SK-N-SH (cell line): Measurements from ENCODE around the gene MINDY4.

Experiments used
- CHD2 ChIP-seq: fragments of 150-350 bp; IDR thresholded peaks from 2 replicates; pipeline ENCODE4 v1.6.1; 2018; ENCODE audit warnings: low read length; ENCODE audit not compliant: partially characterized antibody
- CTCF ChIP-seq: fragments of 200-600 bp; sonication (generic); IDR thresholded peaks from 2 replicates; pipeline ENCODE4 v1.6.1; 2017; ENCODE audit warnings: antibody characterized with exemption, mild to moderate bottlenecking, moderate library complexity
- EP300 ChIP-seq, 2 experiments: IDR thresholded peaks; 2 replicates each; pipeline versions ENCODE4 v1.4.0 to v1.6.1; 2012; ENCODE audit warnings: borderline replicate concordance in 1 of 2, low read depth in 1 of 2, low read length in 1 of 2
- FOXJ3 ChIP-seq: sonication (generic); formaldehyde crosslinking; IDR thresholded peaks from 2 replicates; pipeline ENCODE4 v1.5.1; 2020; ENCODE audit warnings: mild to moderate bottlenecking, missing genetic modification reagents
- MXI1 ChIP-seq: IDR thresholded peaks from 2 replicates; pipeline ENCODE4 v1.6.1; 2012; ENCODE audit warnings: mild to moderate bottlenecking, low read depth, low read length, improper control_type of control experiment
- NRF1 ChIP-seq: IDR thresholded peaks from 2 replicates; pipeline ENCODE4 v1.6.1; 2012; ENCODE audit warnings: low read depth, mild to moderate bottlenecking, low read length
- PBX3 ChIP-seq: IDR thresholded peaks from 2 replicates; pipeline ENCODE4; 2012
- POLR2AphosphoS5 ChIP-seq: IDR thresholded peaks from 2 replicates; pipeline ENCODE4 v1.6.1; 2012; ENCODE audit warnings: low read depth, low read length
- TAF1 ChIP-seq: IDR thresholded peaks from 2 replicates; pipeline ENCODE4 v1.6.1; 2012; ENCODE audit warnings: low read depth, mild to moderate bottlenecking, low read length, moderate library complexity, borderline replicate concordance
- TCF12 ChIP-seq: IDR thresholded peaks from 2 replicates; pipeline ENCODE4 v1.4.0; 2012
- YY1 ChIP-seq: IDR thresholded peaks from 2 replicates; pipeline ENCODE4 v1.4.0; 2012; ENCODE audit warnings: low read depth, mild to moderate bottlenecking

- no peak for TF ChIP-seq CTCF
- no peak for TF ChIP-seq POLR2AphosphoS5
- no peak for TF ChIP-seq PBX3
- TF ChIP-seq EP300 (IDR thresholded peaks at IDR 0.05; ENCODE audit: borderline replicate concordance in 1 of 2, low read depth in 1 of 2, low read length in 1 of 2), result no peak
- no peak for TF ChIP-seq FOXJ3 (CRISPR knock-in tag)
- TF ChIP-seq CHD2, result no peak
- no peak for TF ChIP-seq MXI1
- TF ChIP-seq TAF1, result no peak
- TF ChIP-seq TCF12, result no peak
- TF ChIP-seq YY1, result no peak
- no peak for TF ChIP-seq NRF1
Observed at GRCh38 chr7:30776971-30777370, 5.8 kb downstream of the MINDY4 start.
